ENCODE results near the gene SERF2. TPM values are rescaled to one million over a fixed set of nuclear protein-coding genes. Genes with fewer than 3 reads are reported as not detected.

Gene SERF2
- total and polyA plus RNA-seq, 2 of the 8 experiments (the other 6 are each of a cell fraction or from before 2014, with no cell fraction given), result 655 to 999 TPM

DNA sequence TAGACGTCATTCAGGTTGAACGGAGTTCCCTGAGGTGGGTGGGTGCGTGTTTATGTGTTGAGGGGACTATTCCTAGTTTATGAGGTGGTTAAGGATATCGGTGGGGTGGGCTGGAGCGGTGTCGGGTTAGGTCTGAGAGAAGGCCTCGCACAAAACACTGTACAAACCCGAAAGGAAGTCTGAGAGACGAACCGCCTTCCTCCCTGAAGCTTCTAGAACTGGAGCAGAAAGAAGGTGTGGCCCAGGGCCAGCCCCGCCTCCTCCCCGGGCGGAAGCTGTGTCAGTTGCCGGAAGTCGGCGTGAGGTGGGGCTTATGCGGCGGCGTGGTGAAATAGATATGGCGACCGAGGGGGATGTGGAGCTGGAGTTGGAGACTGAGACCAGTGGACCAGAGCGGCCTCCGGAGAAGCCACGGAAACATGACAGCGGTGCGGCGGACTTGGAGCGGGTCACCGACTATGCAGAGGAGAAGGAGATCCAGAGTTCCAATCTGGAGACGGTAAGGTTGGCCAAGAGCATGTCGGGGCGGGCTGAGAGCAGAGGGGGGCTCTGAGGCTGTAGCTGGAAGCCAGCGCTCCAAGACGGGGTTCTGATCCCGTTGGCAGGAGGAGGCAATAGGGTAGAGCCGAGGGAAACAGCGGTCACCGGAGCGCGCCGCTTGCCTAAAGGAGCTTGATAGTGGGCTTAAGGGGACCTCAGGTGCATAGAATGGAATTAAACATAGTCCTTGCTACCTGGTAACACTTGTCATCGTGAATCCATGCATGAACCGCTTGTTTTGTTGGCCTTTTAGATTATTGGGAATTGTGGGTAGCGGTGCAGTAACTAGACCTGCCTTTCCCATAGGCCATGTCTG is 8.4 kb downstream of the SERF2 start, which contains the start of gene HYPK (continued):
- TF ChIP-seq MAFK (IDR thresholded peaks at IDR 0.05; ENCODE audit: low read depth, low read length) (no peak), CBX8 (IDR thresholded peaks at IDR 0.05; ENCODE audit: borderline replicate concordance, low read depth, low read length) (no peak), POU5F1 (IDR thresholded peaks at IDR 0.05; ENCODE audit: low read depth, low read length) (no peak), JUN (IDR thresholded peaks at IDR 0.05; ENCODE audit: low read depth, low read length) (no peak), RXRA (IDR thresholded peaks at IDR 0.05; ENCODE audit: insufficient read depth, low read depth, low read length) (no peak), NRF1 (IDR thresholded peaks at IDR 0.05; ENCODE audit: low read depth, low read length) (no peak), SP1 (IDR thresholded peaks at IDR 0.05; ENCODE audit: low read depth, low read length) (0 out of 2 replicates have a peak, but pooled peaks have one; percentile 41), RBBP5 (IDR thresholded peaks at IDR 0.05; ENCODE audit: borderline replicate concordance, low read depth, low read length) (no peak)
- TF ChIP-seq, protein P1, sequence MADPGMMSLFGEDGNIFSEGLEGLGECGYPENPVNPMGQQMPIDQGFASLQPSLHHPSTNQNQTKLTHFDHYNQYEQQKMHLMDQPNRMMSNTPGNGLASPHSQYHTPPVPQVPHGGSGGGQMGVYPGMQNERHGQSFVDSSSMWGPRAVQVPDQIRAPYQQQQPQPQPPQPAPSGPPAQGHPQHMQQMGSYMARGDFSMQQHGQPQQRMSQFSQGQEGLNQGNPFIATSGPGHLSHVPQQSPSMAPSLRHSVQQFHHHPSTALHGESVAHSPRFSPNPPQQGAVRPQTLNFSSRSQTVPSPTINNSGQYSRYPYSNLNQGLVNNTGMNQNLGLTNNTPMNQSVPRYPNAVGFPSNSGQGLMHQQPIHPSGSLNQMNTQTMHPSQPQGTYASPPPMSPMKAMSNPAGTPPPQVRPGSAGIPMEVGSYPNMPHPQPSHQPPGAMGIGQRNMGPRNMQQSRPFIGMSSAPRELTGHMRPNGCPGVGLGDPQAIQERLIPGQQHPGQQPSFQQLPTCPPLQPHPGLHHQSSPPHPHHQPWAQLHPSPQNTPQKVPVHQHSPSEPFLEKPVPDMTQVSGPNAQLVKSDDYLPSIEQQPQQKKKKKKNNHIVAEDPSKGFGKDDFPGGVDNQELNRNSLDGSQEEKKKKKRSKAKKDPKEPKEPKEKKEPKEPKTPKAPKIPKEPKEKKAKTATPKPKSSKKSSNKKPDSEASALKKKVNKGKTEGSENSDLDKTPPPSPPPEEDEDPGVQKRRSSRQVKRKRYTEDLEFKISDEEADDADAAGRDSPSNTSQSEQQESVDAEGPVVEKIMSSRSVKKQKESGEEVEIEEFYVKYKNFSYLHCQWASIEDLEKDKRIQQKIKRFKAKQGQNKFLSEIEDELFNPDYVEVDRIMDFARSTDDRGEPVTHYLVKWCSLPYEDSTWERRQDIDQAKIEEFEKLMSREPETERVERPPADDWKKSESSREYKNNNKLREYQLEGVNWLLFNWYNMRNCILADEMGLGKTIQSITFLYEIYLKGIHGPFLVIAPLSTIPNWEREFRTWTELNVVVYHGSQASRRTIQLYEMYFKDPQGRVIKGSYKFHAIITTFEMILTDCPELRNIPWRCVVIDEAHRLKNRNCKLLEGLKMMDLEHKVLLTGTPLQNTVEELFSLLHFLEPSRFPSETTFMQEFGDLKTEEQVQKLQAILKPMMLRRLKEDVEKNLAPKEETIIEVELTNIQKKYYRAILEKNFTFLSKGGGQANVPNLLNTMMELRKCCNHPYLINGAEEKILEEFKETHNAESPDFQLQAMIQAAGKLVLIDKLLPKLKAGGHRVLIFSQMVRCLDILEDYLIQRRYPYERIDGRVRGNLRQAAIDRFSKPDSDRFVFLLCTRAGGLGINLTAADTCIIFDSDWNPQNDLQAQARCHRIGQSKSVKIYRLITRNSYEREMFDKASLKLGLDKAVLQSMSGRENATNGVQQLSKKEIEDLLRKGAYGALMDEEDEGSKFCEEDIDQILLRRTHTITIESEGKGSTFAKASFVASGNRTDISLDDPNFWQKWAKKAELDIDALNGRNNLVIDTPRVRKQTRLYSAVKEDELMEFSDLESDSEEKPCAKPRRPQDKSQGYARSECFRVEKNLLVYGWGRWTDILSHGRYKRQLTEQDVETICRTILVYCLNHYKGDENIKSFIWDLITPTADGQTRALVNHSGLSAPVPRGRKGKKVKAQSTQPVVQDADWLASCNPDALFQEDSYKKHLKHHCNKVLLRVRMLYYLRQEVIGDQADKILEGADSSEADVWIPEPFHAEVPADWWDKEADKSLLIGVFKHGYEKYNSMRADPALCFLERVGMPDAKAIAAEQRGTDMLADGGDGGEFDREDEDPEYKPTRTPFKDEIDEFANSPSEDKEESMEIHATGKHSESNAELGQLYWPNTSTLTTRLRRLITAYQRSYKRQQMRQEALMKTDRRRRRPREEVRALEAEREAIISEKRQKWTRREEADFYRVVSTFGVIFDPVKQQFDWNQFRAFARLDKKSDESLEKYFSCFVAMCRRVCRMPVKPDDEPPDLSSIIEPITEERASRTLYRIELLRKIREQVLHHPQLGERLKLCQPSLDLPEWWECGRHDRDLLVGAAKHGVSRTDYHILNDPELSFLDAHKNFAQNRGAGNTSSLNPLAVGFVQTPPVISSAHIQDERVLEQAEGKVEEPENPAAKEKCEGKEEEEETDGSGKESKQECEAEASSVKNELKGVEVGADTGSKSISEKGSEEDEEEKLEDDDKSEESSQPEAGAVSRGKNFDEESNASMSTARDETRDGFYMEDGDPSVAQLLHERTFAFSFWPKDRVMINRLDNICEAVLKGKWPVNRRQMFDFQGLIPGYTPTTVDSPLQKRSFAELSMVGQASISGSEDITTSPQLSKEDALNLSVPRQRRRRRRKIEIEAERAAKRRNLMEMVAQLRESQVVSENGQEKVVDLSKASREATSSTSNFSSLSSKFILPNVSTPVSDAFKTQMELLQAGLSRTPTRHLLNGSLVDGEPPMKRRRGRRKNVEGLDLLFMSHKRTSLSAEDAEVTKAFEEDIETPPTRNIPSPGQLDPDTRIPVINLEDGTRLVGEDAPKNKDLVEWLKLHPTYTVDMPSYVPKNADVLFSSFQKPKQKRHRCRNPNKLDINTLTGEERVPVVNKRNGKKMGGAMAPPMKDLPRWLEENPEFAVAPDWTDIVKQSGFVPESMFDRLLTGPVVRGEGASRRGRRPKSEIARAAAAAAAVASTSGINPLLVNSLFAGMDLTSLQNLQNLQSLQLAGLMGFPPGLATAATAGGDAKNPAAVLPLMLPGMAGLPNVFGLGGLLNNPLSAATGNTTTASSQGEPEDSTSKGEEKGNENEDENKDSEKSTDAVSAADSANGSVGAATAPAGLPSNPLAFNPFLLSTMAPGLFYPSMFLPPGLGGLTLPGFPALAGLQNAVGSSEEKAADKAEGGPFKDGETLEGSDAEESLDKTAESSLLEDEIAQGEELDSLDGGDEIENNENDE (IDR thresholded peaks at IDR 0.05; ENCODE audit: insufficient replicate concordance, low read length), result no peak
